GM19468 (cell line): ENCODE results near the gene RPTOR.
"Not testable (repeated sequence)": the region's sequence is repeated elsewhere in the genome, so short reads cannot be mapped to it uniquely, and the experiment has no call there.

Source experiments
- ATAC-seq: cut with Tn5 transposase; IDR thresholded peaks from one replicate; pipeline ENCODE4 v1.9.1; 2021; ENCODE audit warnings: mild to moderate bottlenecking, moderate library complexity, moderate number of reproducible peaks; ENCODE audit not compliant: unreplicated experiment; ENCODE audit errors: extremely low read depth

RPTOR gene

DNA sequence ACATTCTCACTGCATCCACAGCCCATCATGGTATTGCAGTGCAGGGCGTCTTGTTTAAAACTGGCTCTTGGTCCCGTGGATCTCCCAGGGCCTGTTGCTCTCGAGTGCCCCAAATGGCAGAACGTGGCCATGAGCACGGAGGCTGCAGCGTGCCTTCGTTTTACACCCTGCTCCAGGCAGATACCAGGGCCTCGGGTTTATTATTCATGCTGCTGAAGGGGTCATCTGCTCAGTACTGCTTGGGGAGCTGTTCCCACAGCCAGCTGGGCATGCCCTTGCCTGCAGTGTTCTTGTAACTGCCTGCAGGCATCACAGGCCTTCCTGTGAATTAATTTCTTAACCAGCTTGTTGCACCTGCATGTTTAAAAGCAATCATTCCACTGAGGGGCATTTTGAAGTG lies 317.3 kb downstream of the RPTOR start:
- no peak for ATAC-seq

DNA sequence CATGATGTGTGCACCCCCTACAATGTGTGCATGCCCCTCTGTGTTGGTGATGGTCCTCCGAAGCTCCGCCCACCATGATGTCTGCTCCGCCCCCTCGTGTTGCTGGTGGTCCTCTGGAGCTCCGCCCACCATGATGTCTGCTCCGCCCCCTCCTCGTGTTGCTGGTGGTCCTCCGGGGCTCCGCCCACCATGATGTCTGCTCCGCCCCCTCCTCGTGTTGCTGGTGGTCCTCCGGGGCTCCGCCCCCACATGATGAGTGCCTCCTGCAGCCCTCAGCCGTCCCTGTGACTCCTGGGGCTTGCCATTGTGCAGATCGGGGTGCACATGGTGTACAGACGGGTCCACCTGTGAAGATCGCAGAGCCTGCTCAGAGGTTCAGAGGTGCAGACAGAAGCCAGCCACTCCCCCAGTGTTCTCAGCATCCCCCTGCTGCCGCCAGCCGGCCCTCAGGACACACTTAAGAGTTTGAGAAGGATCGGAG lies 317.9 kb downstream of the RPTOR start:
- no peak for ATAC-seq

DNA sequence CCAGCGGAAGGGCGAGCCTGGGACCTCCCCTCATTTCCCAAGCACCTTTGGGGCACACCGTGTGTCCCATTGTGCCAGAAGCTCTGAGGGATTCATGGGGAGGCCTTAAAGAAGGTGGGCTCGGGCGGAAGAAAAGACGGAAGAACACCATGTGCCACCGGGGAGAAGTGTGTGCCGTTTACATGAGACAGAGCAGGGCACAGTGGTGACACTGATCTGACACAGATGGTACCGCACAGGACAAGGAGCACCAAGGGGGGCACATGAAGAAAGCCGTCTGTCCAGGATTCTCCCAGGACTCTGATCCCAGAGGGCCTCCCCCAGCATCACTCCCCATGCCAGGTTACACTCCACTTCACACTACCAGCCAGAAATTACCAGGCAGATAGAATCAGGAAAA lies 318.3 kb downstream of the RPTOR start:
- ATAC-seq = no peak

DNA sequence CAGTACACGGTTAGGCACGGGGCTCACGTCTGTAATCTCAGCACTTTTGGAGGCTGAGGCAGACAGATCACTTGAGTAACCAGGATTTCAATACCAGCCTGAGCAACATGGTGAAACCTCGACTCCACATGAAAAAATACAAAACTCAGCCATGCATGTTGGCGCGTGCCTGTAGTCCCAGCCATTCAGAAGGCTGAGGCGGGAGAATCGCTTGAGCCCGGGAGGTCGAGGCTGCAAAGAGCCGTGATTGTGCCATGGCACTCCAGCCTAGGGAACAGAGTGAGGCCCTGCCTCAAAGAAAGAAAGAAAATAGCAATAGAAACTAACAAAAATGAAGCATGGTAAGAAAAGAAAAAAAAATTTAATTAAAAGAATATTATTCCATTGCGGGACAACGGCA lies 319.0 kb downstream of the RPTOR start:
- ATAC-seq = no peak

DNA sequence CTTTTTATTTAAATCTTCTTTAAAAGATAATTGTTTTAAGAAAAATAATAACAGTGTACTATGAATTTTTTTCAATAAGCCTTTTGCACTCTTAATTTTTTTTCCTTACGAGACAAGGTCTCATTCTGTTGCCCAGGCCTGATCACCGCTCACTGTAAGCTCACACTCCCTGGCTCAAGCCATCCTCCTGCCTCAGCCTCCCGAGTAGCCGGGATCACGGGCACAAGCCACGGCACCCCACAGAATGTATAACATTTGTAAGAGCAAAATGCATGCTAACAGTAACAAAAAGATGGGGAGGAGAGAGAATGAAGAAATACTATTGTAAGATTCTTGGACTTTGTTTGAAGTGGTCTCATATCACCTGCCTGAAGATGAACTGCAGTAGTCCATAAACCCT lies 320.1 kb downstream of the RPTOR start:
- ATAC-seq = no peak

DNA sequence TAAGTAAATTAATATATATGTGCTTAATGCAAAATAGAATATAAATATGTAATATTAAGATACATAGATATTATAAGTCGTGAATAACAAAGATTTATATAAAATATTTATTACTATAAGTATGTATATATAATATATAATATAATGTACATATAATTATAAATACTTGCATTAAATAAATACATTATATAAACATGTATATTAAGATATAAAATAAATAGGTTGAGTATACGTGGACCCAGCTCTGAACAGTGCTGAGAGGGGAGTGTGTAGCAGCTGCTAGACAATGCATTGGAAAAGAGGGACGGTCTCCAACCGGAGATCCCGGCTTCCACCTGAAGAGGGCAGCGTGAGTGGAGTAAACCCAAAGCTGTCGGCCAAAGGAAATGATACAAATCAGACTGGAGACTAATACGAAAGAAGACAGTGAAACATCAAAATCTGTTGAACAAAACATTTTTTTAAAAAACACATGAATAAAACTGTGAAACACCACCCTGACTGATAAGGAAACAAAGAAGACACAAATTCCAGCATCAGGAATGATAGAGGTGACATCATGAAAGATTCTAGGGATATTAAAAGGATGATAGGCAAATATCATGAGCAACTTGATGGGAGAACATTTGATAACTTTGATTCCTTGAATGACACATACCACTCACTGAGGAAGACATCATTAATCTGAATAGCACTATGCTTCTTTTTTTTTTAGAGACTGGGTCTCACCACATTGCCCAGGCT lies 321.6 kb downstream of the RPTOR start:
- ATAC-seq = no peak

DNA sequence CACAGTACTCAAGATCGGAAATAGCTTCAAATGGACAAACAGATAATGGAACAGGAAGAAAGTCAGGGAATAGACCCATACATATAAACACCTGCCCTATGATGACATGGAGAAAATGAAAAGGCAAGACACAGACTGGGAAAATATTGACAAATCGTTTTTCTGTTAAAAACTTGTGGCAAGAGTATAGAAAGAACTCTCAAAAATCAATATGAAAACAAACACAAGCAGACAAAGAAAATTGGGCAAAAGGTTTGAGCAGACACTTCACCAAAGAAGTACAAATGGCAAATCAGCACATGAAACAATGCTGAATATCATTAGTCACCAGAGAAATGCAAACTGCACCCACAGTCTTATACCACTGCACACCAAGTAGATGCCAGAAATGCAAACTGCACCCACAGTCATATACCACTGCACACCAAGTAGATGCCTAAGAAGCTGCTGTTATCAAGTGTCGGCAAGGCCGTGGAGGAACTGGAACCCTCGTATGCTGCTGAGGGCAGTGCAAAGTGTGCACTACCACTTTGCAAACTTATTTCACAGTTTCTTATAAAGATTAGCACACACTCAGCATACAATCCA lies 323.5 kb downstream of the RPTOR start:
- ATAC-seq = no peak

DNA sequence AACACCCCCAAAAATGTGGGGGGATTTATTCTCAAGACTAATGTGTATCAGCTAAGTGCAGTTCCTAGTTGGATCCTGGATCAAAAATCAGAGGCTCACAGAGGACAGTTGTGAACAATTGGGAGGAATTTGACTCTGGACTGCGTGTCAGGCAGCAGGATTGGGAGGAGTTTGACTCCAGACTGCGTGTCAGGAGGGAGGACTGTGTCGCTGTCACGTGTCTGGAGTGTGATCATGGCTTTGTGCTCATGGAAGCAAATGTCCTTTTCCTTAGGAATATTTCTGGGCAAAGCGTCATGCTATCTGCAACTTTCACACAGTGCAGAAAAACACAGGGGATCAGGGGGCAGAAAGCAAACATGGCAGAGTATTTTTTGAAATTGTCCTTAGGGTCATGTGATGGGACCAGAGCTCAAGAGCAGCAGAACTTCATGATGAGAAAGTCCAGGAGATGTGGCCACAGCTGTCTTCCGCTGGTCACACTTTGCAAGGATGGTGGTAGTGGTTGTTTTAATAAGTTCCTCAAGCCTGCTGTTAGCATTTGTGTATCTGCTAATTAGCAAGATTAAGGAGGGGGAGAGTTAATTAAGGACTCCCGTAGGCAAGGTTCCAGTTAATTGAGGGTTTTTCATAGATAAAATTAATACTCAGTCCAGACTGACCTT lies 325.0 kb downstream of the RPTOR start:
- ATAC-seq = no peak

DNA sequence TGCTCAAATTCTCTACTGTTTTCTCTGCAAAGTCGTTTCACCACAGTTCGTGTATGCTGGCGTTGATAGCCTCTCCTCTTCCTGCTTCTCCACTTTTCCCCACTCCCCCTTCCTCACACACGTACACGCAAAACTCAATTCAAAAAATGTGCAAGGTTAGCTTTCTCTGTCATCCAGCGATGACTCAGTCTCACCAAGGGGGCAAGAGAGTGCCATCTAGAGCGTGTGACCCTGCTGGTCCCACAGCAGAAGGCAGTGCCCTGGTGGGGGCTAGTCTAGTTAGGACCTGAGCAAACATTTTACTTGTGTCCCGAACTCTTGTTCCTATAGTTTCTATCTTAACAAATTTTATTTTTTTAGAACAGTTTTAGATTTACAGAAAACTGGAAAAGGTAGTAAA lies 325.8 kb downstream of the RPTOR start:
- no peak for ATAC-seq

DNA sequence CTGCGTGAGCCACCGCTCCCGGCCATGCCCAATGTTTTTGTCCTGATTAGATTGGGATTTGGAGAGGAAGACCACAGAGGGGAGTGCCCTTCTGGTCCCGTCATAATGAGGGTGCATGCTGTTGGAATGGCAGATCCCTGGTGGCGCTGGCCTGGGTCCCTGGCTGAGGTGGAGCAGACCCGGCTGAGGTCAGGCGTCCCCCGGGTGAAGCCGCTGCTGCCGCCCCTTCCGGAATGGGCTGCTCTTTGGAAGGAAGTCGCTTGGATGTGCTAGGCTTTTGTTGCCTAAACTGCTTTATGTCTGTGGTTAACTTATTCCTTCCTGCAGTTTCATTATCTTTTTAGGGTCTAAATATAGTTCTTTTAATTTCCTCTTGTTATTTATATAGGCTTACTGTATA lies 326.7 kb downstream of the RPTOR start:
- no peak for ATAC-seq

DNA sequence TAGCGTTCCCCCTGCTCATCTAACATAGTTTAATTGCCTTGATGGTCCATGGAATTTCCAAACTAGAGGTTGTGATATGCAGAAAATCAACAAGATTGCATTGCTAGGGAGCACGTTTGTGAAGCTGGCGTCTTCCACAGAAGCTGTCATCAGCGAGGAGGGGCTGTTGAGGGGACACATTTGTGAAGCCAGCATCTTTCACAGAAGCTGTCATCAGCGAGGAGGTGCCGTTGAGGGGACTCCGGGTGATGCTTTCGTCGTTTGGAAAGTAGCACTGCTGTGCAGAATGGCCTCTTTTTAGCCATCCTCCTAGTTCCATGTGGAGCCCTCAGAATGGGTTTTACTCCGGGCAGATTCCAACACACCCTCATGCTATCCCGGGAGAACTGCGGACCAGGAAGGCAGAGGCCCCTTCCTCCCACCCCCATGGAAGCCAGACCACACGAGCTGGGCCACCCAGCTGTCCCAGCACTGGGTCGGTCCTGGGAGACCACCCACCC lies 327.4 kb downstream of the RPTOR start:
- ATAC-seq = no peak

DNA sequence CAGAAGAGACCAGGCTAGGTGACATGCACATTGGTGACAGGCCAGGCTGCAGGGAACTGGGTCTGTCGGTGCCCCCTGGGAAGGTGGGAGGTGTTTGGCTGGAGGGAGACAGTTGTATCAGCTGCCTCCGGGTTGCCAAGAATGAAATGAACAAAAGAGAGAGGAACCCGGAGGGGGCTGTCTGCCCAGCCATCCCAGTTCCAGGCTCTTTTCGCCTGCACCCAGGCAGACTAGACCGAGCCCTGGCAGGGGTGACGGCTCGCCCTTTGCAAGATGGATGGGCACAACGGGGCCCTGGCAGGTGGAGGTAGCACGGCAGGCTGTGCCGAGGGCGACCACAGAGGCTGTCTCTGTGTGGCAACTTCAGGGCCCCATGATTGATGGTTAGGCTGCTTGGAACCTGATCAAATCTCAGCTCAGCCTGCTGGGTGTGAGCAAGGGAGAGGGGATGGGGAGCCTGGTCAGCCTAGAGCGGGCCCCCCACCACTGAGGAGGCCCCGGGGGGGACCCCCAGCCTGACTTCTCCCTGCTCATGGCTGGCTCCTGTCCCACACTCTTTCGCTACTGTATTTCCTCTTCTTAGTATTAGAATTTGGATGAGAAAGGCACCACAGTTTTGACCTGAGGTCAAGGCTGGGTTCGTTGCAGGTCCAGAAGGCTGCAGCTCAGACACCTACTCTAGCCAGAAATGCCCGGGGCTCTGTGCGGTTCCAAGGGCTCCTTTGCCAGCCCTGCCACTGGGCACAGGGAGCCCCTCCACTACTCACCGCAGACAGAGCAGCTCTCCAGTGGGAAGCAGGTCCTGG lies 328.1 kb downstream of the RPTOR start:
- no peak for ATAC-seq

DNA sequence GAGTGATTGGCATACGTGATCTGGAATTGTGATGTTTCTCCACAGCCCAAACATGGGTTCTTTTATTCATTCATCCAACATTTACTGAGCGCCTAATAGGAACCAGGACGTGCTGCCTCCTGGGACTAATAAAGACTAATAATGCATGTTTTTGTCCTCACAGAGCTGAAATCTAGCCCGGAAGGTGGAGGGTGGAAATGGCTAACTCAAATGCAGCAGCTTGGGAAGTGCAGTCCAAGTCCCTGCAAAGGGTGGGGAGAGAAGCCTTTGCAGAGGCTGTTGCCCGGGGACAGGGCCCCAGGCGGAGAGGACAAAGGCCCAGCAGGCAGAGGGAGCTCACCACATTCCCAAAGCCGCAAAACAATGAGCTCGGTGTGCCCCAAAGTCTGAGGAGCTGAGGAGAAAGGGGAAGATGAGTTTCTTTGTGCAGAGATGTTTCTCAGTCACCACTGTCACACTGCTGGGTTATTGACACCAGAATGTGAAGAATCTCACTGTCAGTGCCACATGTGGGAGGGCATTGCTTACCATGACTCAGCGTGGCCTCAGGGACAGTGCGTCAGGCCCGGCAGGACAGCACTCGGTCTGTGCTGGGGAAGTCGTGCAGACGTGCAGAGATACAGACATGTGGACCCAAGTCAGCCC lies 328.8 kb downstream of the RPTOR start:
- no peak for ATAC-seq

DNA sequence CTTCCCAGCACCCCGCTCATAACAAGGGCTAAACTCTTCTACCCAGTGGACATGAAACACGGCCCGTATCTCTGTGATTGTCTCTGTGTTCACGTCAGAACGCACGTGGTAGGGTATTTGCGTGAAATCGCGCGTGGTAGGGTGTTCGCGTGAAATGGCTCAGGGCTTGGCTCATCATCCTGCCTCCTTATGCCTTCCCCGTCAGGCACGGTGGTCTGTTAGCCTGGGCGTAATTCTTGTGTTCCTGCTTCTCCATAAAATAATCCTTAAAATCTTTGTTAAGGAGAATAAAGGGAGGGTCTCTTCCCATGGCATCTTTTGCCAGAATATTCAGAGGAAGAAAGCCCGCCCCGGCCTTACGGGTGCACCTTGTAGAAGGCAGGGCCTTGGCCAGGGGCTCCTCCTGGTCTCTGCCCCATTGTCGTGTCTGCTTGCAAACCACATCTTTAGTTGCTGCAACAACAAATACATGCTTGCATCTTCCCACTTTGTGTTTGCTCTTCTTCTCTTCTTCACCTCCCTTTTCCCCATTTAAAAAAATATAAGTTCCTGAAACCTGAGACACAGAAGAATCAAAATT lies 330.3 kb downstream of the RPTOR start:
- ATAC-seq = no peak

DNA sequence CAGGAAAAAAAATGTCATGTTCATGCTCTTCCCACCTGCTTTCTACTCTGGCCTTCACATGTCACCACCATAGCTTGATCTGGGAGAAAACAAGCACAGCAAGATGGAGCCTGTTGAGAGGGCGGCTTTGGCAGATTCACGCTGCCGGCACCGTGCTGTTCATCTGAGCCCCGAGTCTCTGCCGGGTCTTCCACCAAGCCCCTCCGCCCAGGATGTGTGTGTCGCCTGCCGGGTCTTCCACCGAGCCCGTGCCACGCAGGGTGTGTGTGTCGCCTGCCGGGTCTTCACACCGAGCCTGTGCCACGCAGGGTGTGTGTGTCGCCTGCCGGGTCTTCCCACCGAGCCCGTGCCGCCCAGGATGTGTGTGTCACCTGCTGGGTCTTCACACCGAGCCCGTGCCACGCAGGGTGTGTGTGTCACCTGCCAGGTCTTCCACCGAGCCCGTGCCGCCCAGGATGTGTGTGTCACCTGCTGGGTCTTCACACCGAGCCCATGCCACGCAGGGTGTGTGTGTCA lies 330.9 kb downstream of the RPTOR start:
- not testable (repeated sequence) for ATAC-seq

DNA sequence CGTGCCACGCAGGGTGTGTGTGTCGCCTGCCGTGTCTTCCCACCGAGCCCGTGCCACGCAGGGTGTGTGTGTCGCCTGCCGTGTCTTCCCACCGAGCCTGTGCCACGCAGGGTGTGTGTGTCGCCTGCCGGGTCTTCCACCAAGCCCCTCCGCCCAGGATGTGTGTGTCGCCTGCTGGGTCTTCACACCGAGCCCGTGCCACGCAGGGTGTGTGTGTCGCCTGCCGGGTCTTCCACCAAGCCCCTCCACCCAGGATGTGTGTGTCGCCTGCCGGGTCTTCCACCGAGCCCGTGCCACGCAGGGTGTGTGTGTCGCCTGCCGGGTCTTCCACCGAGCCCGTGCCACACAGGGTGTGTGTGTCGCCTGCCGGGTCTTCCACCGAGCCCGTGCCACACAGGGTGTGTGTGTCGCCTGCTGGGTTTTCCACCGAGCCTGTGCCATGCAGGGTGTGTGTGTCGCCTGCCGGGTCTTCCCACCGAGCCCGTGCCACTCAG lies 331.9 kb downstream of the RPTOR start:
- not testable (repeated sequence) for ATAC-seq

DNA sequence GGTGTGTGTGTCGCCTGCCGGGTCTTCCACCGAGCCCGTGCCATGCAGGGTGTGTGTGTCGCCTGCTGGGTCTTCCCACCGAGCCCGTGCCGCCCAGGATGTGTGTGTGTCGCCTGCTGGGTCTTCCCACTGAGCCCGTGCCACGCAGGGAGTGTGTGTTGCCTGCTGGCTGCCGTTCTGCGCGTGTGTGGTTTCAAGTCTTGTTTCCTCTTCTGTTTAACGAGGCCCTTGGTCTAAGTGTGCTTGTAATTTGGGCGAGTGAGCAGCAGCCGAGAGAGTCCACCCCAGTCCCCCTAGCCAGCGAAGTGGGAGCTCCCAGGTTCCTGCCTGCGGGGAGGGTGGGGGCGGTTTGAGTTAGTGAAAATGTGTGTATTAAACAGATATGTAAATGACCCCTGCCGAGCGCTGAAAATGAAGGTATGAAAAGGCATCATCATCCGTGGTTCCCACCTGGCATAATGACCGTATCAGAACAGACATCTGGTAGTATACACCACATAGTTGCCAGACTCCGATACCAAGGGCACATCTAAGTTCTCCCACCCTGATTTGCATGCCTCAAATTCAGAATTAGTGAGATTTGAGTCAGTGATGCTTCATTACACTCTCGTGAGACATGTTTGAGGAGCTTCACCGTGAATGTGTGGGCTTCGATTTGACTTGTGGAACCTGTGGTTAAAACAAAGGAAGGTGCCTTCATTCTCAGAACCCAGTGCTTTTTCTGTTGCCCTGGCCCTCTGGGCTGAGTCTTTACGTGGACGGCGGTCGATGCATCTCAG lies 332.5 kb downstream of the RPTOR start:
- ATAC-seq = peak; percentile 73

DNA sequence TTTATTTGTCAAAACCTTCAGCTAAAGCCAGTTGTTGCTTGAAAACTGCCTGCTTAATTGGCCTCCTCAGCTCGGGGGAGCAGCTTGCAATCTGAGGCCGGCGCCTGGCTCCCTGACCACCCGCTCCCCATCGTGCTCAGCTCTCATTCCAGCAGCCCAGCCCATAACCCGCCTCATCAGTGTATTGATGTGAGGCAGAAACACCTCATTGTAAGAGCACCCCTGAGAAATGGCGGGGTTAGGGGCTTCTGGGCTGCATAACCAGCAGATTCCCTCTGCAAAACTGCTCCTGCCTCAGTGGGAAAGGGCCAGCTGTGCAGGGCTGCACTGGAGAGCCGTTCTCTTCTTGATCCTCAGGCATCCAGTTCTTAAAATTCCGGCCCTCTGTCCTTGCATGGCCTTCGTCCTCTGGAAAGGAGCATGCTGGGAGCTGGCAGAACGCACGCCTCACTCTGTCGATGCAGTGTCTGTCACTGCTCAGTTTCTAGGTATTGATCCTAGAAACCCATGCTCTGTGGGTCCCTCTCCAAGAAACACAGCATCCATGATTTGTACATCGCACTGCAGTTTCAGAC lies 333.2 kb downstream of the RPTOR start:
- ATAC-seq = no peak
